WTC11 (cell line): ENCODE results near the gene GRM1. TPM values are rescaled to one million over a fixed set of nuclear protein-coding genes. Genes with fewer than 3 reads are reported as not detected.

Experiments
- ATAC-seq: fragments of 200-7000 bp; cut with Tn5 transposase; 2 replicates; pipeline ENCODE4 v1.10.0; 2021; ENCODE audit warnings: mild to moderate bottlenecking, moderate library complexity
- CTCF ChIA-PET: fragments of 300-600 bp; sonication (Branson Sonifier 250); formaldehyde crosslinking; loops from one replicate; lab custom pipeline; 2021; ENCODE audit warnings: antibody characterized with exemption; lab: Charles Lee
- POLR2A ChIA-PET: fragments of 350-600 bp; sonication (Branson Sonifier 250); formaldehyde crosslinking; loops from one replicate; lab custom pipeline; 2021; ENCODE audit warnings: antibody characterized with exemption; lab: Charles Lee
- DNase-seq: peaks from one replicate; pipeline ENCODE4 v3.0.0; 2021; ENCODE audit warnings: low spot score
- H3K27ac Mint-ChIP-seq: 2 replicates; pipeline ENCODE4 v1.8.0; 2021; ENCODE audit warnings: mixed read lengths
- H3K27me3 Mint-ChIP-seq: 2 replicates; pipeline ENCODE4 v1.8.0; 2021; ENCODE audit warnings: low read depth, mild to moderate bottlenecking, moderate library complexity, mixed read lengths
- H3K36me3 Mint-ChIP-seq: 2 replicates; pipeline ENCODE4 v1.8.0; 2021; ENCODE audit warnings: mixed read lengths
- H3K4me1 Mint-ChIP-seq: 2 replicates; pipeline ENCODE4 v1.8.0; 2022; ENCODE audit warnings: mixed read lengths
- H3K4me3 Mint-ChIP-seq: 2 replicates; pipeline ENCODE4 v1.8.0; 2021; ENCODE audit warnings: mild to moderate bottlenecking, moderate library complexity, mixed read lengths
- H3K9me3 Mint-ChIP-seq: 2 replicates; pipeline ENCODE4 v1.8.0; 2021; ENCODE audit warnings: mixed read lengths
- ARID4B ChIP-seq: sonication (generic); formaldehyde crosslinking; IDR thresholded peaks from 2 replicates; pipeline ENCODE4 v1.8.0; 2023; ENCODE audit warnings: missing genetic modification reagents, mild to moderate bottlenecking, borderline replicate concordance
- ATF3 ChIP-seq: sonication (generic); formaldehyde crosslinking; conservative IDR thresholded peaks from 2 replicates; pipeline ENCODE4 v1.8.1; 2022; ENCODE audit warnings: mild to moderate bottlenecking, missing genetic modification reagents
- ATF6 ChIP-seq: sonication (generic); formaldehyde crosslinking; IDR thresholded peaks from 2 replicates; pipeline ENCODE4 v1.8.1; 2023; ENCODE audit warnings: mild to moderate bottlenecking, missing genetic modification reagents
- CBFB ChIP-seq: sonication (generic); formaldehyde crosslinking; IDR thresholded peaks from 2 replicates; pipeline ENCODE4 v1.8.1; 2022; ENCODE audit warnings: mild to moderate bottlenecking, low read depth, missing genetic modification reagents
- EMX1 ChIP-seq: fragments of 250-450 bp; sonication (Bioruptor Pico); IDR thresholded peaks from 2 replicates; pipeline ENCODE4 v1.8.0; 2021; ENCODE audit warnings: mild to moderate bottlenecking
- ERG ChIP-seq: fragments of 250-450 bp; sonication (Bioruptor Pico); IDR thresholded peaks from 2 replicates; pipeline ENCODE4 v1.8.0; 2021; ENCODE audit warnings: mild to moderate bottlenecking
- HMGA2 ChIP-seq: fragments of 250-450 bp; sonication (Bioruptor Pico); IDR thresholded peaks from 2 replicates; pipeline ENCODE4 v1.4.0; 2021; ENCODE audit warnings: mild to moderate bottlenecking, moderate library complexity
- HMGXB4 ChIP-seq: sonication (generic); formaldehyde crosslinking; IDR thresholded peaks from 2 replicates; pipeline ENCODE4 v1.8.1; 2023; ENCODE audit warnings: mild to moderate bottlenecking, moderate library complexity, missing genetic modification reagents
- IRF1 ChIP-seq: sonication (generic); formaldehyde crosslinking; IDR thresholded peaks from 2 replicates; pipeline ENCODE4 v1.8.0; 2023; ENCODE audit warnings: missing genetic modification reagents
- KAT7 ChIP-seq: sonication (generic); formaldehyde crosslinking; IDR thresholded peaks from 2 replicates; pipeline ENCODE4 v1.8.1; 2023; ENCODE audit warnings: missing genetic modification reagents, mild to moderate bottlenecking, borderline replicate concordance
- NR1H2 ChIP-seq: sonication (generic); formaldehyde crosslinking; IDR thresholded peaks from 2 replicates; pipeline ENCODE4 v1.9.0; 2021; ENCODE audit warnings: mild to moderate bottlenecking, moderate library complexity, missing genetic modification reagents
- PRDM15 ChIP-seq: sonication (generic); formaldehyde crosslinking; IDR thresholded peaks from 2 replicates; pipeline ENCODE4 v1.8.0; 2022; ENCODE audit warnings: missing genetic modification reagents
- RORB ChIP-seq: fragments of 250-450 bp; sonication (Bioruptor Pico); IDR thresholded peaks from 2 replicates; pipeline ENCODE4 v1.9.0; 2021; ENCODE audit warnings: mild to moderate bottlenecking
- TEAD1 ChIP-seq: sonication (generic); formaldehyde crosslinking; IDR thresholded peaks from 2 replicates; pipeline ENCODE4 v1.8.0; 2022; ENCODE audit warnings: mild to moderate bottlenecking, missing genetic modification reagents
- USF2 ChIP-seq: sonication (generic); formaldehyde crosslinking; IDR thresholded peaks from 2 replicates; pipeline ENCODE4 v1.8.1; 2023; ENCODE audit warnings: mild to moderate bottlenecking, missing genetic modification reagents, moderate library complexity
- ZNF232 ChIP-seq: sonication (generic); formaldehyde crosslinking; IDR thresholded peaks from 2 replicates; pipeline ENCODE4 v1.8.0; 2022; ENCODE audit warnings: mild to moderate bottlenecking, missing genetic modification reagents
- ZNF263 ChIP-seq: sonication (generic); formaldehyde crosslinking; IDR thresholded peaks from 2 replicates; pipeline ENCODE4 v1.8.1; 2022; ENCODE audit warnings: low read depth, mild to moderate bottlenecking, moderate library complexity, missing genetic modification reagents
- ZNF532 ChIP-seq: fragments of 250-450 bp; sonication (Bioruptor Pico); IDR thresholded peaks from 2 replicates; pipeline ENCODE4 v1.9.0; 2021; ENCODE audit warnings: mild to moderate bottlenecking, borderline replicate concordance
- total RNA-seq: library from RNA; stranded (reverse); gene quantifications from 3 replicates; pipeline ENCODE4 v1.2.3, GENCODE V29; 2021

The GRM1 gene
- total RNA-seq, 1 experiment from 2014 or later = 0.46 TPM

- TF ChIP-seq ATF6 (no peak), RORB (CRISPR knock-in tag) (no peak), ZNF263 (no peak), CBFB (CRISPR knock-in tag) (no peak), ZNF532 (no peak), HMGA2 (CRISPR knock-in tag) (no peak), USF2 (CRISPR knock-in tag) (no peak), ERG (CRISPR knock-in tag) (no peak), ZNF232 (no peak), TEAD1 (CRISPR knock-in tag) (no peak), PRDM15 (CRISPR knock-in tag) (no peak), KAT7 (no peak)
These were observed 21.3 kb downstream of the GRM1 start (continued) for GRCh38 chr6:146050168-146050567.

GRCh38 chr6:146056506-146056905, 27.6 kb downstream of the GRM1 start:
- no peak overlapping the region for H3K4me3 Mint-ChIP-seq
- no peaks in the 10 kb centered on the region for H3K27me3 Mint-ChIP-seq
- CTCF ChIA-PET = no interaction called here
- POLR2A ChIA-PET = no interaction called here
- DNase-seq = no peak
- H3K36me3 Mint-ChIP-seq = peaks cover 4% of the 10 kb centered on the region; the same call in 1 of the 2 replicates
- ATAC-seq = no peak
- H3K27ac Mint-ChIP-seq = no peak overlapping the region
- peaks cover 26% of the 10 kb centered on the region for H3K9me3 Mint-ChIP-seq
- H3K4me1 Mint-ChIP-seq = no peaks in the 10 kb centered on the region
- TF ChIP-seq IRF1 (CRISPR knock-in tag) = no peak
- no peak for TF ChIP-seq NR1H2 (CRISPR knock-in tag)
- TF ChIP-seq EMX1 (CRISPR knock-in tag) = no peak
- no peak for TF ChIP-seq HMGXB4 (CRISPR knock-in tag)
- no peak for TF ChIP-seq ARID4B (CRISPR knock-in tag)
- TF ChIP-seq ATF3 (CRISPR knock-in tag) = no peak
